ENCODE data around the gene TP53I13. TPM values are rescaled to one million over a fixed set of nuclear protein-coding genes. Genes with fewer than 3 reads are reported as not detected.

The TP53I13 gene
- total RNA-seq, 1 donor from 2014 or later: 39.9 TPM

DNA sequence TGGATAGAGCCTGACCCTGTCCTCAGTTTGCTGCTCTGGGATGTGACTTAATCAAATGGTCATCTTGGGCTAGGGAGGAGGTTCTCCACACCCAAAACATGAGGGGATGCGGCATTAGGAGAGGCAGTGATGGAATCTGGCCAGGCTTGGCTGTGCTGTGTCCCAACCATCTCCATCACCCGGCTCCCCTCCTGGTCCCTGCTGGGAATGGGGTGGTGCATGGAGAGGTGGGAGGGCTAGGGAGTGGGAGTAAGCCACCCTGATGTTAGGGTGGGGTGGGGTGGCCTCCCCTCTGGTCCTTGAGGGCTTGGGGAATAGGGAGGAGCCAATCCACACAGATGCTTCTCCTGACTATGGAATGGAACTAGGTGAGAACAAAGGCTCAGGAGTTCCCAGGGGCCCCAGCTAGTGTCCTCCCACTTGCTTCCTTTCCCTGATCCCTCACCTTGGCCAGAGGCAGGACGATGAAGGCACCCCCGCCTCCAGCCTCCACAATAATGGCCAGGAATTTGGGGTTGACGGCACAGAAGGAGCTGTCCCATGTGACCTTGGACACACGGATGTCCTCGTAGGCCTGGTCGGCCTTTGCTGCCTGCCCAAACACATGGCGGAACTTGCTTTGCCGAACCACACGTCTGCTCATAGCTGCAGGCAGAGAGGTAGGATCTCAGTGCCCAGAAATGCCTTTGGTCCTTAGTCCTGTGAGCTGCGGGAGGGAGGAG, 52.4 kb downstream of the TP53I13 start:
- intact Hi-C loops (cut with DNase I): no loop called here
- ATAC-seq: no peak
- no peak for DNase-seq (ENCODE audit: low spot score)

DNA sequence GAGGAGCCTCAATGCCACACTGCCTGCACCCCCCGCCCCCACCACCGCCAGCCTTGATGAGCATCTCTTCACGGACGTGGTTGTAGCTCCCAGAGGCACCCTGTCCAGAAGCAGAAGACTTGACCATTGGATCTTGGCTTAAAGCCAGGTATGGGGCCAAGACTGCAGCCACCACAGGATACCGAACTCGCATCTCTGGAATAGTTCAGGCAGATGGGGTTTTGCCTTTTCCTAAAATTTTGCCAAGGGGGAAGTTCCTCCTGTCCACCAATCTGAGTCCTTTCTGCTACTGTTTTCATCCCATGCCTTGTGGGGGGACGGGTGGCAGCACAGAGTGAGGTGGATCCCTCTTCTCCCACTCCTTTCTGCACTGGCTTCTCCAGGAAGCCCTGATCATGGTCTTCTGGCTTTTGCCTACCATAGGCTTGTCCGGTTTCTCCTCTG, 53.3 kb downstream of the TP53I13 start:
- intact Hi-C loops (cut with DNase I): no loop called here
- DNase-seq (ENCODE audit: low spot score): no peak
- peak; percentile 1 for ATAC-seq

Other genes with a start within 250 kb of the TP53I13 start
- gene TAOK1, start 178.3 kb upstream of the TP53I13 start, total RNA-seq: 101 TPM
- 11.1 TPM for gene ABHD15, start 1.7 kb upstream of the TP53I13 start, total RNA-seq
- gene GIT1, start 20.9 kb downstream of the TP53I13 start, total RNA-seq: 93.8 TPM
- gene ANKRD13B, start 24.4 kb downstream of the TP53I13 start, total RNA-seq: 22.4 TPM
- gene CORO6, start 54.2 kb downstream of the TP53I13 start, total RNA-seq: 21.5 TPM

Data from sciatic nerve (tissue), 2 donors.